SU-DHL-6 (cell line): ENCODE results near the gene SRPK1.

Experiments
- EZH2phosphoT487 ChIP-seq: fragments of 200-600 bp; sonication (generic), shearing (Covaris generic); conservative IDR thresholded peaks from 2 replicates; pipeline ENCODE4 v1.6.1; 2018; ENCODE audit warnings: mild to moderate bottlenecking, antibody characterized with exemption, low read length, moderate library complexity, mixed read lengths
- TF ChIP-seq, protein P1 (sequence below): fragments of 200-600 bp; sonication (generic); IDR thresholded peaks from one replicate; pipeline ENCODE4 v1.5.1; 2017; ENCODE audit warnings: antibody characterized with exemption, mild to moderate bottlenecking, low read length, moderate library complexity; ENCODE audit not compliant: insufficient read depth, poor library complexity, severe bottlenecking

DNA sequence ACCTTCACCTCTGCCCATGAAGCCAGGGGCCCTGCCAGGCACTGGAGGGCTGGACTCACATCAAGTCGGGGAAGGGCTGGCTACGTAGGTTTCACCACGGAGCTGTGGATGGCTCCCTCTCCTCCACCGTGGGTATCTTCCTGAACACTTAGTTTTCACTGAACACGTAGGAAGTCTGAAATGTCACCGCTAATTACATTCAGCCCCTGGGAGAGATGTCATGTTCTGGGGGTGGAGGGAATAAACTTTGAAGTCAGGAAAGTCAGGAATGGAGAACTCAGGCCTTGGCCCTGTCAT is 109.3 kb downstream of the SRPK1 start:
- TF ChIP-seq, protein P1, sequence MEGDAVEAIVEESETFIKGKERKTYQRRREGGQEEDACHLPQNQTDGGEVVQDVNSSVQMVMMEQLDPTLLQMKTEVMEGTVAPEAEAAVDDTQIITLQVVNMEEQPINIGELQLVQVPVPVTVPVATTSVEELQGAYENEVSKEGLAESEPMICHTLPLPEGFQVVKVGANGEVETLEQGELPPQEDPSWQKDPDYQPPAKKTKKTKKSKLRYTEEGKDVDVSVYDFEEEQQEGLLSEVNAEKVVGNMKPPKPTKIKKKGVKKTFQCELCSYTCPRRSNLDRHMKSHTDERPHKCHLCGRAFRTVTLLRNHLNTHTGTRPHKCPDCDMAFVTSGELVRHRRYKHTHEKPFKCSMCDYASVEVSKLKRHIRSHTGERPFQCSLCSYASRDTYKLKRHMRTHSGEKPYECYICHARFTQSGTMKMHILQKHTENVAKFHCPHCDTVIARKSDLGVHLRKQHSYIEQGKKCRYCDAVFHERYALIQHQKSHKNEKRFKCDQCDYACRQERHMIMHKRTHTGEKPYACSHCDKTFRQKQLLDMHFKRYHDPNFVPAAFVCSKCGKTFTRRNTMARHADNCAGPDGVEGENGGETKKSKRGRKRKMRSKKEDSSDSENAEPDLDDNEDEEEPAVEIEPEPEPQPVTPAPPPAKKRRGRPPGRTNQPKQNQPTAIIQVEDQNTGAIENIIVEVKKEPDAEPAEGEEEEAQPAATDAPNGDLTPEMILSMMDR, result no peak
- no peak for TF ChIP-seq EZH2phosphoT487
